Bone marrow (tissue), 2 donors: ENCODE results near the gene GAS2L3.

Experiments
- DNase-seq, 2 donors: peaks; one replicate each; lab custom pipeline; 2025; lab: John Stamatoyannopoulos, UW

The GAS2L3 gene

GRCh38 chr12:100661300-100661951 is 87.9 kb downstream of the GAS2L3 start:
- no peak for DNase-seq

- no peak for DNase-seq
Observed at GRCh38 chr12:100666588-100666987, 93.1 kb downstream of the GAS2L3 start.

GRCh38 chr12:100668945-100669536 is 95.6 kb downstream of the GAS2L3 start:
- DNase-seq = peak in 1 of 2 donors; percentile 37

GRCh38 chr12:100669922-100670321 is 96.4 kb downstream of the GAS2L3 start:
- DNase-seq = no peak

- no peak for DNase-seq
Observed at GRCh38 chr12:100671396-100672074, 98.1 kb downstream of the GAS2L3 start.

- no peak for DNase-seq
Observed at GRCh38 chr12:100672075-100672592, 98.7 kb downstream of the GAS2L3 start.

GRCh38 chr12:100674036-100674888 is 100.8 kb downstream of the GAS2L3 start:
- DNase-seq = no peak
